ENCODE data around the gene TRPC4. TPM values are rescaled to one million over a fixed set of nuclear protein-coding genes. Genes with fewer than 3 reads are reported as not detected.

TRPC4 gene
- total RNA-seq, 1 experiment from 2014 or later: not detected

DNA sequence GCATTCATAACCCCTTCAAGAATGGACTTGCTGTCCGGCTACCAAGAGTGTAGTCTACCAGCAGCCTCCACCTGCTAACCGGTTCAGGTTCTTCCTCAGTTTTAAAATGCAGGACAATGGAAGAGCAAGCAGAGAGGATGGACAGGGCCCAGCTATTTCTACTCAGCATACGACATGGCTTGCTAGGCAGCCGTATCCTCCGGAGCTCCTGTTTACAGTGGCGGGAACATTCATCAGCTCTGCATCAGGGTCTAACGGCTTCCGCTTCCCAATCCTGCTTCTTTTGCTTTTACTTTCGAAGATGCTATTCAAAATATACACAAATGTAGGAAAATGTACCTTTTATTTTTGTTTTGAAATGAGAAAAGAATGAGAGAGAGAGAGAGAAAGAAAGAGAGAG is 118.5 kb downstream of the TRPC4 start:
- CTCF ChIA-PET: no interaction called here

DNA sequence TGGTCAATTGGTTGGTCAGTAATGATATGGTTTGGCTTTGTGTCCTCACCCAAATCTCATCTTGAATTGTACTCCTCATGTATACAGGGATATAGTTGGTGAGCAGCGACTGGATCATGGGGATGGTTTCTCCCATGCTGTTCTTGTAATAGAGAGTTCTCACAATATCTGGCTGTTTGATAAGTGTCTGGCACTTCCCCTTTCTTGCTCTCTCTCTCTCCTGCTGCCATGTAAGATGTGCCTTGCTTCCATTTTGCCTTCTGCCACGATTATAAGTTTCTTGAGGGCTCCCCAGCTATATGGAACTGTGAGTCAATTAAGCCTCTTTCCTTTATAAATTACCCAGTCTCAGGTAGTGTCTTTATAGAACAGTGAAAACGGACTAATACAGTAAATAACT is 120.7 kb downstream of the TRPC4 start:
- H3K36me3 Mint-ChIP-seq (ENCODE audit: insufficient read depth, unreplicated experiment): no peaks in the 10 kb centered on the region
- intact Hi-C loops (cut with micrococcal nuclease): no loop called here
- CTCF ChIA-PET: no interaction called here
- DNase-seq (ENCODE audit: unreplicated experiment): no peak
- TF ChIP-seq, protein P1, sequence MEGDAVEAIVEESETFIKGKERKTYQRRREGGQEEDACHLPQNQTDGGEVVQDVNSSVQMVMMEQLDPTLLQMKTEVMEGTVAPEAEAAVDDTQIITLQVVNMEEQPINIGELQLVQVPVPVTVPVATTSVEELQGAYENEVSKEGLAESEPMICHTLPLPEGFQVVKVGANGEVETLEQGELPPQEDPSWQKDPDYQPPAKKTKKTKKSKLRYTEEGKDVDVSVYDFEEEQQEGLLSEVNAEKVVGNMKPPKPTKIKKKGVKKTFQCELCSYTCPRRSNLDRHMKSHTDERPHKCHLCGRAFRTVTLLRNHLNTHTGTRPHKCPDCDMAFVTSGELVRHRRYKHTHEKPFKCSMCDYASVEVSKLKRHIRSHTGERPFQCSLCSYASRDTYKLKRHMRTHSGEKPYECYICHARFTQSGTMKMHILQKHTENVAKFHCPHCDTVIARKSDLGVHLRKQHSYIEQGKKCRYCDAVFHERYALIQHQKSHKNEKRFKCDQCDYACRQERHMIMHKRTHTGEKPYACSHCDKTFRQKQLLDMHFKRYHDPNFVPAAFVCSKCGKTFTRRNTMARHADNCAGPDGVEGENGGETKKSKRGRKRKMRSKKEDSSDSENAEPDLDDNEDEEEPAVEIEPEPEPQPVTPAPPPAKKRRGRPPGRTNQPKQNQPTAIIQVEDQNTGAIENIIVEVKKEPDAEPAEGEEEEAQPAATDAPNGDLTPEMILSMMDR (IDR thresholded peaks at IDR 0.05; ENCODE audit: unreplicated experiment): no peak
- H3K4me1 Mint-ChIP-seq (ENCODE audit: insufficient read depth, unreplicated experiment): peaks cover 10% of the 10 kb centered on the region
- BruUV-seq (replicated peaks): no TSS peak
- POLR2A ChIA-PET: no interaction called here
- H3K27ac Mint-ChIP-seq (ENCODE audit: low read depth, unreplicated experiment): no peak overlapping the region
- H3K27me3 Mint-ChIP-seq (ENCODE audit: insufficient read depth, unreplicated experiment): peaks cover 12% of the 10 kb centered on the region
- H3K4me3 Mint-ChIP-seq (ENCODE audit: unreplicated experiment): no peak overlapping the region
- no peaks in the 10 kb centered on the region for H3K9me3 Mint-ChIP-seq (ENCODE audit: unreplicated experiment)

More for the DNA sequence above, 118.5 kb downstream of the TRPC4 start:
- peaks cover 10% of the 10 kb centered on the region for H3K4me1 Mint-ChIP-seq (ENCODE audit: insufficient read depth, unreplicated experiment)
- H3K27ac Mint-ChIP-seq (ENCODE audit: low read depth, unreplicated experiment): no peak overlapping the region
- H3K9me3 Mint-ChIP-seq (ENCODE audit: unreplicated experiment): no peaks in the 10 kb centered on the region
- TF ChIP-seq, protein P1 (IDR thresholded peaks at IDR 0.05; ENCODE audit: unreplicated experiment): no peak
- POLR2A ChIA-PET: no interaction called here
- intact Hi-C loops (cut with micrococcal nuclease): no loop called here
- H3K4me3 Mint-ChIP-seq (ENCODE audit: unreplicated experiment): no peak overlapping the region
- BruUV-seq (replicated peaks): no TSS peak
- no peak for DNase-seq (ENCODE audit: unreplicated experiment)
- no peaks in the 10 kb centered on the region for H3K36me3 Mint-ChIP-seq (ENCODE audit: insufficient read depth, unreplicated experiment)
- H3K27me3 Mint-ChIP-seq (ENCODE audit: insufficient read depth, unreplicated experiment): peaks cover 19% of the 10 kb centered on the region

DNA sequence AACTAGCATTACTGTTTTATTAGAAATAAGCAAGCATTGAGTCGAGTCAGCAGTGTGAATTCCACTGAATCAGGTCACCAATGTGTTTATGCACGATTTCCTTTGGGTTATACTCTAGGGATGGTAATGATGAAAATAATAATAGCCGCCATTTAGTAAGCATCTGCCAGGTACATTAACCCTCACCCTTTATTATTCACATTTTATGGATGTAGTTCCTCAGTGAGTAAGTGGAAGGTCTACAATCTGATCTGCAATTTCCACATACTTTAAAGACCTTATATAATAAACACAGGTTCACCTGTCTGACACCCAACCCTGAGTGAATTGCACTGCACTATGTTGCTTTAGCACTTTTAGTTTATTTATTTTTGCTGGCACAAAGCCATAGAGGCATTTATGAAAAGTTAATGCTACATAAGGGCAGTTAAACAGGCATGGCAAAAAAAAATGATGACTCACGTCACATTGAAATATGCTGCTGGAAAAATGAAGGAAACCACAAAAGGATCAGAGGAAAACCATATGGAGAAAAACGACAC is 122.4 kb downstream of the TRPC4 start:
- peaks cover 10% of the 10 kb centered on the region for H3K4me1 Mint-ChIP-seq (ENCODE audit: insufficient read depth, unreplicated experiment)
- TF ChIP-seq, protein P1 (IDR thresholded peaks at IDR 0.05; ENCODE audit: unreplicated experiment): no peak
- CTCF ChIA-PET: no interaction called here
- BruUV-seq (replicated peaks): no TSS peak
- POLR2A ChIA-PET: no interaction called here
- no peak overlapping the region for H3K4me3 Mint-ChIP-seq (ENCODE audit: unreplicated experiment)
- no peaks in the 10 kb centered on the region for H3K9me3 Mint-ChIP-seq (ENCODE audit: unreplicated experiment)
- intact Hi-C loops (cut with micrococcal nuclease): no loop called here
- peaks cover 7% of the 10 kb centered on the region for H3K27me3 Mint-ChIP-seq (ENCODE audit: insufficient read depth, unreplicated experiment)
- no peak overlapping the region for H3K27ac Mint-ChIP-seq (ENCODE audit: low read depth, unreplicated experiment)
- no peaks in the 10 kb centered on the region for H3K36me3 Mint-ChIP-seq (ENCODE audit: insufficient read depth, unreplicated experiment)
- peak; percentile 87 for DNase-seq (ENCODE audit: unreplicated experiment)

DNA sequence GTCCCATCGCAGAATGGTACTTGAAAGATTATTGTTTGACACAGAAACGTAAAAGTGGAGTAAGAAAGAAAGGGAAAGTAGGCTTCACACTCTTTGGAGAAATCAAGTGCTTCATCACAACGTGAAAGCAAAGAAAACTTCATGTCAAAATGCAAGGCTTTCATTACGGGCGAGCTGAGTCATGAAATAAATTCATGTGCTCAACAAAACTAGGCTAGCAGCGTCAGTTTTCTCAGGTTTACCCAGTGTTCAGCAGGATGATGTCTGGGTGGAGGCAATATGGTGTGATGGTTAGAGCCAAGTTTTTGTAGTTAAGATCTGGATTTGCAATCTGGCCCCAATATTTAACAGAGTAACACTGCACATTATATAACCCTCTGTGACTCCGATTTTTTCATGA is 128.0 kb downstream of the TRPC4 start:
- intact Hi-C loops (cut with micrococcal nuclease): no loop called here
- Mint-ChIP-seq H3K27ac (ENCODE audit: low read depth, unreplicated experiment) (no peak overlapping the region), H3K9me3 (ENCODE audit: unreplicated experiment) (no peaks in the 10 kb centered on the region), H3K4me1 (ENCODE audit: insufficient read depth, unreplicated experiment) (peaks cover under 1% of the 10 kb centered on the region), H3K27me3 (ENCODE audit: insufficient read depth, unreplicated experiment) (peaks cover 20% of the 10 kb centered on the region), H3K36me3 (ENCODE audit: insufficient read depth, unreplicated experiment) (no peaks in the 10 kb centered on the region), H3K4me3 (ENCODE audit: unreplicated experiment) (no peak overlapping the region)
- no TSS peak for BruUV-seq (replicated peaks)
- TF ChIP-seq, protein P1 (IDR thresholded peaks at IDR 0.05; ENCODE audit: unreplicated experiment): no peak
- ChIA-PET POLR2A (interaction anchor here (0.6 kb wide), 1 partner anchor 1953 kb away, joined by 4 read pairs; no protein-coding TSS in a partner anchor), CTCF (no interaction called here)
- no peak for DNase-seq (ENCODE audit: unreplicated experiment)
